Adrenal gland (tissue), 12 donors: ENCODE data around the gene SCN10A. TPM values are rescaled to one million over a fixed set of nuclear protein-coding genes. Genes with fewer than 3 reads are reported as not detected.

ENCODE experiments used
- DNase-seq, 7 donors: peaks; one replicate each; pipeline ENCODE4 v3.0.0-alpha.2; 2019 to 2020
- H3K27ac ChIP-seq, 5 donors: fragments of 200-600 bp; sonication (generic) in 4 of 5; 1 replicate in 3 of 5; 2 replicates in 2 of 5; pipeline versions ENCODE4 v1.5.1 to v1.8.0; 2016 to 2020; ENCODE audit warnings: mild to moderate bottlenecking in 1 of 5
- H3K27me3 ChIP-seq: fragments of 200-600 bp; 2 replicates; pipeline ENCODE4 v1.8.0; 2021
- H3K36me3 ChIP-seq, 2 donors: fragments of 200-600 bp; replicated peaks in 1 of 2; 1 replicate in 1 of 2; 2 replicates in 1 of 2; pipeline versions ENCODE4 v1.5.1 to v1.8.0; 2018 to 2022
- H3K4me1 ChIP-seq, 2 donors: fragments of 200-600 bp; replicated peaks in 1 of 2; 1 replicate in 1 of 2; 2 replicates in 1 of 2; pipeline versions ENCODE4 v1.5.1 to v1.8.0; 2018 to 2021
- H3K4me3 ChIP-seq, 4 donors: fragments of 200-600 bp; sonication (generic) in 3 of 4; one replicate each; pipeline ENCODE4 v1.5.1; 2016 to 2018
- H3K9me3 ChIP-seq, 3 donors: fragments of 200-600 bp; sonication (generic) in 1 of 3; replicated peaks in 1 of 3; 1 replicate in 2 of 3; 2 replicates in 1 of 3; pipeline versions ENCODE4 v1.5.1 to v1.8.0; 2016 to 2021
- POLR2A ChIP-seq, 2 donors: fragments of 450-650 bp; IDR thresholded peaks; one replicate each; pipeline ENCODE4 v1.6.1; 2017; ENCODE audit warnings: antibody characterized with exemption in 2 of 2, mild to moderate bottlenecking in 2 of 2, moderate library complexity in 1 of 2
- WGBS, 4 donors: extraction: QIAGEN DNeasy Blood & Tissue Kit in 2 of 4; methylation state at CpG; one replicate each; pipeline versions ENCODE4 v1.1.5 to v1.1.7; 2013 to 2017; 5-methylcytosine and 5-hydroxymethylcytosine counted together
- intact Hi-C, 2 donors: fragments of 100-400 bp; cut with DNase I; formaldehyde crosslinking; loops; one replicate each; pipeline versions ENCODE4 v1.14.1 to v1.15.0; 2022 to 2023
- polyA plus RNA-seq, 3 donors: library from polyadenylated mRNA; stranded (reverse); fragments of 200-250 nt in 2 of 3; fragments of 350-450 nt in 1 of 3; fragmentation: Illumina TruSeq in 1 of 3; extraction: RNeasy Lipid Tissue Mini Kit (QIAGEN cat#74804) in 1 of 3; gene quantifications; one replicate each; pipeline ENCODE4 v1.2.3, GENCODE V29; 2013 to 2014
- total RNA-seq, 9 donors: library from RNA; depleted of rRNA in 4 of 9; stranded (reverse); fragments of >200 nt in 4 of 9; fragments of 120-200 nt in 1 of 9; fragmentation: NEBNext Ultra II Directional in 1 of 9; extraction: Animal tissue kit (Norgen Biotek cat#: 25700) in 1 of 9; gene quantifications; one replicate each; pipeline versions ENCODE4 v1.1.0 to v1.2.4, GENCODE V29; 2013 to 2023
- TF ChIP-seq, protein P1 (sequence below), 6 experiments: fragments of 450-650 bp in 4 of 6; fragments of 200-600 bp in 2 of 6; sonication (generic) in 1 of 6; IDR thresholded peaks; 1 replicate in 5 of 6; 2 replicates in 1 of 6; pipeline versions ENCODE4 v1.5.1 to v1.8.0; 2016 to 2021; ENCODE audit warnings: antibody characterized with exemption in 6 of 6, mild to moderate bottlenecking in 2 of 6, moderate library complexity in 1 of 6
- donor health status: healthy with polysubstance abuse.
- donor health status: Bipolar disorder and iron deficiency.
- donor health status: DM: yes; HTN: yes; CAD: no.
- donor health status: DM: no; HTN: no; CAD: no.
- donor health status: DM: no; HTN: no; CAD: no.
- donor health status: DM: yes; HTN: yes; CAD: no.

The SCN10A gene
- total and polyA plus RNA-seq, 12 donors, result not detected

GRCh38 chr3:38702231-38702630 lies 113.8 kb downstream of the SCN10A start:
- intact Hi-C loops, result no loop called here
- WGBS, 4 donors, result 66 to 78% (median 73%) methylated on average over 3 of the region's 3 CpGs

GRCh38 chr3:38698760-38699159 lies 117.3 kb downstream of the SCN10A start:
- no peaks in the 10 kb centered on the region for H3K4me1 ChIP-seq
- no peaks in the 10 kb centered on the region for H3K27me3 ChIP-seq
- no peak for DNase-seq
- TF ChIP-seq, protein P1, sequence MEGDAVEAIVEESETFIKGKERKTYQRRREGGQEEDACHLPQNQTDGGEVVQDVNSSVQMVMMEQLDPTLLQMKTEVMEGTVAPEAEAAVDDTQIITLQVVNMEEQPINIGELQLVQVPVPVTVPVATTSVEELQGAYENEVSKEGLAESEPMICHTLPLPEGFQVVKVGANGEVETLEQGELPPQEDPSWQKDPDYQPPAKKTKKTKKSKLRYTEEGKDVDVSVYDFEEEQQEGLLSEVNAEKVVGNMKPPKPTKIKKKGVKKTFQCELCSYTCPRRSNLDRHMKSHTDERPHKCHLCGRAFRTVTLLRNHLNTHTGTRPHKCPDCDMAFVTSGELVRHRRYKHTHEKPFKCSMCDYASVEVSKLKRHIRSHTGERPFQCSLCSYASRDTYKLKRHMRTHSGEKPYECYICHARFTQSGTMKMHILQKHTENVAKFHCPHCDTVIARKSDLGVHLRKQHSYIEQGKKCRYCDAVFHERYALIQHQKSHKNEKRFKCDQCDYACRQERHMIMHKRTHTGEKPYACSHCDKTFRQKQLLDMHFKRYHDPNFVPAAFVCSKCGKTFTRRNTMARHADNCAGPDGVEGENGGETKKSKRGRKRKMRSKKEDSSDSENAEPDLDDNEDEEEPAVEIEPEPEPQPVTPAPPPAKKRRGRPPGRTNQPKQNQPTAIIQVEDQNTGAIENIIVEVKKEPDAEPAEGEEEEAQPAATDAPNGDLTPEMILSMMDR (IDR thresholded peaks at IDR 0.05), result no peak
- no peak for TF ChIP-seq POLR2A (IDR thresholded peaks at IDR 0.05)
- intact Hi-C loops, result no loop called here
- no peak overlapping the region for H3K4me3 ChIP-seq
- H3K27ac ChIP-seq, result no peak overlapping the region
- H3K9me3 ChIP-seq, result no peaks in the 10 kb centered on the region
- 74 to 87% (median 81%) methylated on average over 5 of the region's 5 CpGs for WGBS, 4 donors
- no peaks in the 10 kb centered on the region for H3K36me3 ChIP-seq

More at GRCh38 chr3:38702231-38702630, 113.8 kb downstream of the SCN10A start:
- no peaks in the 10 kb centered on the region for H3K4me1 ChIP-seq
- no peak overlapping the region for H3K4me3 ChIP-seq
- H3K9me3 ChIP-seq, result no peaks in the 10 kb centered on the region
- DNase-seq, result no peak
- no peaks in the 10 kb centered on the region for H3K36me3 ChIP-seq
- H3K27ac ChIP-seq, result no peak overlapping the region
- no peak for TF ChIP-seq POLR2A (IDR thresholded peaks at IDR 0.05)
- TF ChIP-seq, protein P1 (IDR thresholded peaks at IDR 0.05), result no peak
- no peaks in the 10 kb centered on the region for H3K27me3 ChIP-seq

DNA sequence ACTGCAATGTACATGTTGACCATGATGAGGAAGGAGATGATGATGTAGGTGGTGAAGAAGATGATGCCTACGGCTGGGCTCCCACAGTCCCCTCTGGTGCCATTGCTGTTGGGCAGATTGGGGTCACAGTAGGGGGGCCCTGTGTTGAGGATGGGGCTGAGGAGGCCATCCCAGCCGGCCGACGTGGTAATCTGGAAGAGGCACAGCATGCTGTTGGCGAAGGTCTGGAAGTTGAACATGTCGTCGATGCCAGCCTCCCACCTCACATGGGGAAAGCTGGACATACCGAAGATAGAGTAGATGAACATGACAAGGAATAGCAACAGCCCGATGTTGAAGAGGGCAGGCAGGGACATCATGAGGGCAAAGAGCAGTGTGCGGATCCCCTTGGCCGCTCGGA lies 118.0 kb downstream of the SCN10A start:
- no peaks in the 10 kb centered on the region for H3K9me3 ChIP-seq
- intact Hi-C loops, result no loop called here
- 89 to 93% (median 92%) methylated on average over 12 of the region's 12 CpGs for WGBS, 4 donors

DNA sequence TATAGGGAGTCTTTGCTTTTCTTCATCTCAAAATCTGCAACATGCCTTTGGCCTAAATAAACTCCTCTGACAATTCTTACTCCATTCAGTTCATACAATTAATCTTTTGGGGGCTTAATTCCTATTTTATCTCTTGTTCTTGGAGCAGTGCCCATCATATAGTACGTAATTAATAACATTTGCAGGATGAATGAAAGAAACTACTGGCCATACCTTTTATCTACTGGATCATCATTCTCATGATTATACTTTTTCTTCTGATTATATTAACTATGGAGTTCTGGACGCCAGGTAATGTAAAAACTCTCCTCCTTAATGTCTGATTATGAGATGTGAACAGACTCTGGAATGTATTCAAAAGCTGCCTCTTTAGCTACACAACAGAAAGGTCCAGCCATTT lies 120.0 kb downstream of the SCN10A start:
- intact Hi-C loops, result no loop called here
- 63 to 70% (median 65%) methylated on average over 2 of the region's 2 CpGs for WGBS, 4 donors
- no peaks in the 10 kb centered on the region for H3K4me1 ChIP-seq
- no peaks in the 10 kb centered on the region for H3K27me3 ChIP-seq
- no peak overlapping the region for H3K27ac ChIP-seq
- H3K9me3 ChIP-seq, result no peaks in the 10 kb centered on the region
- TF ChIP-seq, protein P1 (IDR thresholded peaks at IDR 0.05), result no peak
- no peak for TF ChIP-seq POLR2A (IDR thresholded peaks at IDR 0.05)
- no peak overlapping the region for H3K4me3 ChIP-seq
- no peak for DNase-seq
- no peaks in the 10 kb centered on the region for H3K36me3 ChIP-seq

More for the DNA sequence above, 118.0 kb downstream of the SCN10A start:
- H3K27me3 ChIP-seq, result no peaks in the 10 kb centered on the region
- no peak overlapping the region for H3K27ac ChIP-seq
- H3K36me3 ChIP-seq, result no peaks in the 10 kb centered on the region
- TF ChIP-seq, protein P1 (IDR thresholded peaks at IDR 0.05), result no peak
- no peak for TF ChIP-seq POLR2A (IDR thresholded peaks at IDR 0.05)
- H3K4me3 ChIP-seq, result no peak overlapping the region
- no peaks in the 10 kb centered on the region for H3K4me1 ChIP-seq
- DNase-seq, result no peak
